Neural progenitor cell (in vitro differentiated cells): ENCODE results near the gene HLF.

Experiments used
- CTCF ChIP-seq: fragments of 200-600 bp; sonication (generic); IDR thresholded peaks from 2 replicates; pipeline ENCODE4 v1.5.1; 2017; ENCODE audit warnings: antibody characterized with exemption, mild to moderate bottlenecking
- EZH2phosphoT487 ChIP-seq: fragments of 200-600 bp; sonication (generic); IDR thresholded peaks from 2 replicates; pipeline ENCODE4 v1.6.1; 2017; ENCODE audit warnings: antibody characterized with exemption

DNA sequence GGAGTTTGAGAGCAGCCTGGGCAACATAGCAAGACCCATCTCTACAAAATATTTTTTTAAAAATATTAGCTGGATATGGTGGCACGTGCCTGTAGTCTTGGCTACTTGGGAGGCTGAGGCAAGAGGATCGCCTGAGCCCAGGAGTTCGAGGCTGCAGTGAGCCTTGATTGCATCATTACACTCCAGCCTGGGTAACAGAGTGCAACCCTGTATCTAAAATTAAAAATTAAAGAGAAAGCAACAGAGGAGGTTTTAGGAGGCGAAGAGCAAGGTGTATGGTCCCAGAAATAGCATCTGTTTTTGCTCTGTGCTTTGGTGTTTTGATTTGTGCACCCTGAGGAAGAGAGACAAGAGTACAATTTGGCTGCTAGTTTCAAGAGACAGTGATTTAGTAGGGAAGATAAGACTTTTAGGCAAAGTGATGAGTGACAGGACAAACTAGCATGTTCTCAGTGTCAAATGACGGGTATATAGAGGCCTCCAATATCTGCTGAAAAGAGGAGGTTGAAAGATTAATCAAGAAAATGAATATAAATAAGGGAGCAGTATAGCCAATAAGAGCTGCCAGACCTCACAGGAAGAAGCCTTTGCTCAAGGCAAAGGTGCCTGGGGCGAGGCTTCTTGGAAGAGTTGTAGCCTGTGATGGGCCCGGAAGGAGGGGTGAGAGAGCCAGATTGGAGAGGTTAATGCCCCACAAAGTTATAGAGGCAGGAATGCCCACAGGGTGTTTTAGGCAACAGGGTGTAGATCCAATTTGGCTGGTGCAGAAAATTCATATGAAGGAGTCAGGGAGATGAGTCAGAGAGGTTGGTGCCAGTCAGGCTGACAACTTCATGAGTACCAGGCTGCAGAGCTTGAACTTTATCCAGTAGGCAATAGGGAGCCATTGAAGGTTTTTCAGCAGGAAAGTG is 11.4 kb downstream of the HLF start:
- no peak for TF ChIP-seq CTCF
- no peak for TF ChIP-seq EZH2phosphoT487
